ENCODE measurements around the gene CA4.

CA4 gene

GRCh38 chr17:60154616-60155426, 5.0 kb downstream of the CA4 start:
- Histone ChIP-seq H3K27ac (ENCODE audit: insufficient read depth, low read length, poor library complexity, severe bottlenecking) (no peak overlapping the region), H3K27me3 (replicated peaks; ENCODE audit: control insufficient read depth, insufficient read depth, low read length, poor library complexity, severe bottlenecking) (peaks cover 18% of the 10 kb centered on the region), H3K36me3 (ENCODE audit: control insufficient read depth, insufficient read depth, low read length) (no peaks in the 10 kb centered on the region), H3K4me3 (ENCODE audit: insufficient read depth, low read depth, low read length, poor library complexity, severe bottlenecking) (no peak overlapping the region), H3K4me1 (ENCODE audit: control insufficient read depth, insufficient read depth, low read length, poor library complexity, severe bottlenecking) (peaks cover 11% of the 10 kb centered on the region), H3K9me3 (ENCODE audit: control insufficient read depth, low read length) (no peaks in the 10 kb centered on the region)
- no peak for DNase-seq

GRCh38 chr17:60155427-60155814, 5.6 kb downstream of the CA4 start:
- Histone ChIP-seq H3K9me3 (ENCODE audit: control insufficient read depth, low read length) (no peaks in the 10 kb centered on the region), H3K4me3 (ENCODE audit: insufficient read depth, low read depth, low read length, poor library complexity, severe bottlenecking) (no peak overlapping the region), H3K27ac (ENCODE audit: insufficient read depth, low read length, poor library complexity, severe bottlenecking) (no peak overlapping the region), H3K27me3 (replicated peaks; ENCODE audit: control insufficient read depth, insufficient read depth, low read length, poor library complexity, severe bottlenecking) (peaks cover 12% of the 10 kb centered on the region), H3K4me1 (ENCODE audit: control insufficient read depth, insufficient read depth, low read length, poor library complexity, severe bottlenecking) (peaks cover 7% of the 10 kb centered on the region), H3K36me3 (ENCODE audit: control insufficient read depth, insufficient read depth, low read length) (no peaks in the 10 kb centered on the region)
- DNase-seq, result no peak

- H3K36me3 ChIP-seq (ENCODE audit: control insufficient read depth, insufficient read depth, low read length), result no peaks in the 10 kb centered on the region
- peaks cover 8% of the 10 kb centered on the region for H3K27me3 ChIP-seq (replicated peaks; ENCODE audit: control insufficient read depth, insufficient read depth, low read length, poor library complexity, severe bottlenecking)
- H3K4me3 ChIP-seq (ENCODE audit: insufficient read depth, low read depth, low read length, poor library complexity, severe bottlenecking), result no peak overlapping the region
- DNase-seq, result no peak
- H3K4me1 ChIP-seq (ENCODE audit: control insufficient read depth, insufficient read depth, low read length, poor library complexity, severe bottlenecking), result peaks cover 7% of the 10 kb centered on the region
- no peaks in the 10 kb centered on the region for H3K9me3 ChIP-seq (ENCODE audit: control insufficient read depth, low read length)
- H3K27ac ChIP-seq (ENCODE audit: insufficient read depth, low read length, poor library complexity, severe bottlenecking), result no peak overlapping the region
Measured at GRCh38 chr17:60155815-60156214, 6.0 kb downstream of the CA4 start.

GRCh38 chr17:60156746-60157145, 7.0 kb downstream of the CA4 start:
- no peaks in the 10 kb centered on the region for H3K4me1 ChIP-seq (ENCODE audit: control insufficient read depth, insufficient read depth, low read length, poor library complexity, severe bottlenecking)
- no peaks in the 10 kb centered on the region for H3K27me3 ChIP-seq (replicated peaks; ENCODE audit: control insufficient read depth, insufficient read depth, low read length, poor library complexity, severe bottlenecking)
- no peak overlapping the region for H3K4me3 ChIP-seq (ENCODE audit: insufficient read depth, low read depth, low read length, poor library complexity, severe bottlenecking)
- H3K36me3 ChIP-seq (ENCODE audit: control insufficient read depth, insufficient read depth, low read length), result no peaks in the 10 kb centered on the region
- no peak overlapping the region for H3K27ac ChIP-seq (ENCODE audit: insufficient read depth, low read length, poor library complexity, severe bottlenecking)
- no peak for DNase-seq
- no peaks in the 10 kb centered on the region for H3K9me3 ChIP-seq (ENCODE audit: control insufficient read depth, low read length)

- no peak for DNase-seq
- H3K36me3 ChIP-seq (ENCODE audit: control insufficient read depth, insufficient read depth, low read length), result no peaks in the 10 kb centered on the region
- H3K4me3 ChIP-seq (ENCODE audit: insufficient read depth, low read depth, low read length, poor library complexity, severe bottlenecking), result no peak overlapping the region
- no peak overlapping the region for H3K27ac ChIP-seq (ENCODE audit: insufficient read depth, low read length, poor library complexity, severe bottlenecking)
- no peaks in the 10 kb centered on the region for H3K4me1 ChIP-seq (ENCODE audit: control insufficient read depth, insufficient read depth, low read length, poor library complexity, severe bottlenecking)
- H3K27me3 ChIP-seq (replicated peaks; ENCODE audit: control insufficient read depth, insufficient read depth, low read length, poor library complexity, severe bottlenecking), result no peaks in the 10 kb centered on the region
- no peaks in the 10 kb centered on the region for H3K9me3 ChIP-seq (ENCODE audit: control insufficient read depth, low read length)
Measured at GRCh38 chr17:60157487-60158040, 7.8 kb downstream of the CA4 start.

GRCh38 chr17:60158751-60159478, 9.1 kb downstream of the CA4 start:
- Histone ChIP-seq H3K27ac (ENCODE audit: insufficient read depth, low read length, poor library complexity, severe bottlenecking) (no peak overlapping the region), H3K27me3 (replicated peaks; ENCODE audit: control insufficient read depth, insufficient read depth, low read length, poor library complexity, severe bottlenecking) (no peaks in the 10 kb centered on the region), H3K4me3 (ENCODE audit: insufficient read depth, low read depth, low read length, poor library complexity, severe bottlenecking) (no peak overlapping the region), H3K4me1 (ENCODE audit: control insufficient read depth, insufficient read depth, low read length, poor library complexity, severe bottlenecking) (no peaks in the 10 kb centered on the region), H3K36me3 (ENCODE audit: control insufficient read depth, insufficient read depth, low read length) (no peaks in the 10 kb centered on the region), H3K9me3 (ENCODE audit: control insufficient read depth, low read length) (no peaks in the 10 kb centered on the region)
- no peak for DNase-seq

GRCh38 chr17:60159479-60159866, 9.7 kb downstream of the CA4 start:
- Histone ChIP-seq H3K27me3 (replicated peaks; ENCODE audit: control insufficient read depth, insufficient read depth, low read length, poor library complexity, severe bottlenecking) (no peaks in the 10 kb centered on the region), H3K4me1 (ENCODE audit: control insufficient read depth, insufficient read depth, low read length, poor library complexity, severe bottlenecking) (no peaks in the 10 kb centered on the region), H3K27ac (ENCODE audit: insufficient read depth, low read length, poor library complexity, severe bottlenecking) (no peak overlapping the region), H3K36me3 (ENCODE audit: control insufficient read depth, insufficient read depth, low read length) (no peaks in the 10 kb centered on the region), H3K9me3 (ENCODE audit: control insufficient read depth, low read length) (no peaks in the 10 kb centered on the region), H3K4me3 (ENCODE audit: insufficient read depth, low read depth, low read length, poor library complexity, severe bottlenecking) (no peak overlapping the region)
- no peak for DNase-seq

- Histone ChIP-seq H3K4me3 (ENCODE audit: insufficient read depth, low read depth, low read length, poor library complexity, severe bottlenecking) (no peak overlapping the region), H3K4me1 (ENCODE audit: control insufficient read depth, insufficient read depth, low read length, poor library complexity, severe bottlenecking) (peaks cover 4% of the 10 kb centered on the region), H3K36me3 (ENCODE audit: control insufficient read depth, insufficient read depth, low read length) (no peaks in the 10 kb centered on the region), H3K9me3 (ENCODE audit: control insufficient read depth, low read length) (no peaks in the 10 kb centered on the region), H3K27me3 (replicated peaks; ENCODE audit: control insufficient read depth, insufficient read depth, low read length, poor library complexity, severe bottlenecking) (no peaks in the 10 kb centered on the region), H3K27ac (ENCODE audit: insufficient read depth, low read length, poor library complexity, severe bottlenecking) (no peak overlapping the region)
- DNase-seq, result no peak
Measured at GRCh38 chr17:60160829-60161501, 11.2 kb downstream of the CA4 start.

- H3K4me3 ChIP-seq (ENCODE audit: insufficient read depth, low read depth, low read length, poor library complexity, severe bottlenecking), result no peak overlapping the region
Measured at GRCh38 chr17:60161598-60162330, 12.0 kb downstream of the CA4 start.

More at GRCh38 chr17:60161598-60162330, 12.0 kb downstream of the CA4 start:
- Histone ChIP-seq H3K4me1 (ENCODE audit: control insufficient read depth, insufficient read depth, low read length, poor library complexity, severe bottlenecking) (peaks cover 6% of the 10 kb centered on the region), H3K27me3 (replicated peaks; ENCODE audit: control insufficient read depth, insufficient read depth, low read length, poor library complexity, severe bottlenecking) (no peaks in the 10 kb centered on the region), H3K27ac (ENCODE audit: insufficient read depth, low read length, poor library complexity, severe bottlenecking) (no peak overlapping the region), H3K36me3 (ENCODE audit: control insufficient read depth, insufficient read depth, low read length) (no peaks in the 10 kb centered on the region), H3K9me3 (ENCODE audit: control insufficient read depth, low read length) (no peaks in the 10 kb centered on the region)
- no peak for DNase-seq

Data from effector memory CD4-positive, alpha-beta T cell (primary cell).